ENCODE results near the gene TMEM127.

DNA sequence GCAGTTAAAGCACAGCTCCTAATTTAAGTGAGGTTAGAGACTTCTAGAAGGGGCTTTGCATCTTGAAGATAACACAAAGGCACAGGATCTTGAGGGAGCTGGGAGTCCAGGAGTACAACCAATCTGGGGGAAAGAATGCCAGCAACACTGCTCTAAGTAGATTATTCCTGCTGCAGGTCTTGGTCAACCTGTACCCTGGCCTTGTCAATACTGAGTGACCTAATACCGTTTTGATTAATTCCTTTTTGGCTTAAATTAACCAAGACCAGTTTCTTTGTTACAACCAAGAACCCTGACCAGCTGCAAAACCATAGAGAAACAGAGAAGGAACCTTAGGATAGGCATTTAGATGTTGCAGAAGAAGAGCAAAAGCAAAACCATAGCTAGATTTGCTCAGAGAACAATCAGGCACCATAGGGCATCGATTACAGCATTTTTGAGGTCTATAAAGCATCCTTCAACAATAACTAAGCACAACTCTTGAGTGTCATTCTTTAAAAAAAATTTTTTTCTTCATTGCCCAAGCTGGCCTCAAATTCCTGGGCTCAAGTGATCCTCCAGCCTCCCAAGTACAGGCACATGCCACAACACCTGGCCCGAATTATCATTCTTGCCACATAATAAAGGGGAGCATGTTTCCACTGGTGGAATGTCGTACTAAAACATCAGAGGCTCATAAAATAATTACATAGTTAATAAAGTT is 63.5 kb downstream of the TMEM127 start:
- TF ChIP-seq CTCF (IDR thresholded peaks at IDR 0.05) (no peak), POLR2A (IDR thresholded peaks at IDR 0.05) (no peak)
